Neural cell (in vitro differentiated cells): Measurements from ENCODE around the gene PLSCR5. TPM values are rescaled to one million over a fixed set of nuclear protein-coding genes. Genes with fewer than 3 reads are reported as not detected.
A peak's percentile ranks its signal among the peaks of the same experiment; 100 is the strongest.

Experiments used
- H2AFZ ChIP-seq: fragments of 200-600, 300-800 bp; sonication (generic), shearing (Covaris generic); 2 replicates; pipeline ENCODE4 v1.6.0; 2014; ENCODE audit warnings: low read depth, mild to moderate bottlenecking, antibody characterized with exemption, low read length, moderate library complexity
- H3F3A ChIP-seq: fragments of 200-600 bp; shearing (Covaris generic); 2 replicates; pipeline ENCODE4 v1.6.1; 2016; ENCODE audit warnings: mild to moderate bottlenecking, moderate library complexity, mixed read lengths, antibody characterized with exemption, low read length; ENCODE audit not compliant: insufficient read depth, poor library complexity, severe bottlenecking
- H3K27ac ChIP-seq: fragments of 200-600, 300-800 bp; sonication (generic), shearing (Covaris generic); 2 replicates; pipeline ENCODE4 v1.5.1; 2014; ENCODE audit warnings: mild to moderate bottlenecking, low read length, moderate library complexity
- H3K27me3 ChIP-seq: fragments of 300-800, 200-600 bp; sonication (generic), shearing (Covaris generic); 2 replicates; pipeline ENCODE4 v1.6.0; 2014; ENCODE audit warnings: mild to moderate bottlenecking, low read depth, low read length, moderate library complexity; ENCODE audit not compliant: insufficient read depth
- H3K36me3 ChIP-seq: fragments of 300-800, 200-600 bp; sonication (generic), shearing (Covaris generic); 2 replicates; pipeline ENCODE4 v1.5.1; 2014; ENCODE audit warnings: mild to moderate bottlenecking, antibody characterized with exemption, low read length, moderate library complexity; ENCODE audit not compliant: insufficient read depth
- H3K4me2 ChIP-seq: fragments of 300-800, 200-600 bp; sonication (generic), shearing (Covaris generic); 2 replicates; pipeline ENCODE4 v1.6.0; 2014; ENCODE audit warnings: mild to moderate bottlenecking, low read length
- H3K4me3 ChIP-seq: fragments of 300-800, 200-600 bp; sonication (generic), shearing (Covaris generic); 2 replicates; pipeline ENCODE4 v1.5.1; 2014; ENCODE audit warnings: mild to moderate bottlenecking, low read length, moderate library complexity
- H3K79me2 ChIP-seq: fragments of 200-600 bp; shearing (Covaris generic); replicated peaks from 2 replicates; pipeline ENCODE4 v1.6.0; 2014; ENCODE audit warnings: mild to moderate bottlenecking, low read length, moderate library complexity; ENCODE audit not compliant: insufficient read depth
- H3K9ac ChIP-seq: fragments of 300-800, 200-600 bp; sonication (generic), shearing (Covaris generic); 2 replicates; pipeline ENCODE4 v1.6.1; 2016; ENCODE audit warnings: mild to moderate bottlenecking, low read length, mixed read lengths
- H3K9me2 ChIP-seq: fragments of 200-600 bp; shearing (Covaris generic); 2 replicates; pipeline ENCODE4 v1.6.1; 2016; ENCODE audit warnings: mild to moderate bottlenecking, low read length, mixed read lengths; ENCODE audit not compliant: insufficient read depth
- H3K9me3 ChIP-seq: fragments of 200-600, 300-800 bp; sonication (generic), shearing (Covaris generic); 2 replicates; pipeline ENCODE4 v1.6.1; 2016; ENCODE audit warnings: mild to moderate bottlenecking, mixed run types, low read length, moderate library complexity, mixed read lengths
- H4K20me1 ChIP-seq: fragments of 200-600 bp; shearing (Covaris generic); 2 replicates; pipeline ENCODE4 v1.6.1; 2016; ENCODE audit warnings: mild to moderate bottlenecking, mixed run types; ENCODE audit not compliant: insufficient read depth
- EP300 ChIP-seq: fragments of 450-650 bp; conservative IDR thresholded peaks from 2 replicates; pipeline ENCODE4 v1.6.1; 2014; ENCODE audit warnings: antibody characterized with exemption, mild to moderate bottlenecking, moderate library complexity; ENCODE audit not compliant: poor library complexity, severe bottlenecking
- EZH2 ChIP-seq: fragments of 200-600, 300-800 bp; shearing (Covaris generic), sonication (generic); IDR thresholded peaks from 2 replicates; pipeline ENCODE4 v1.6.1; 2014; ENCODE audit warnings: antibody characterized with exemption, low read length, borderline replicate concordance, mild to moderate bottlenecking; ENCODE audit not compliant: insufficient read depth, poor library complexity, severe bottlenecking
- MXI1 ChIP-seq: fragments of 450-650 bp; conservative IDR thresholded peaks from 2 replicates; pipeline ENCODE4 v1.6.1; 2014; ENCODE audit warnings: antibody characterized with exemption, mild to moderate bottlenecking; ENCODE audit not compliant: poor library complexity, severe bottlenecking
- POLR2AphosphoS5 ChIP-seq: IDR thresholded peaks from 2 replicates; pipeline ENCODE4 v1.6.1; 2012
- RAD21 ChIP-seq: fragments of 450-650 bp; conservative IDR thresholded peaks from 2 replicates; pipeline ENCODE4 v1.6.1; 2014; ENCODE audit warnings: antibody characterized with exemption, mild to moderate bottlenecking, moderate library complexity
- SMC3 ChIP-seq: fragments of 450-650 bp; conservative IDR thresholded peaks from 2 replicates; pipeline ENCODE4 v1.6.1; 2014; ENCODE audit warnings: antibody characterized with exemption, mild to moderate bottlenecking, moderate library complexity; ENCODE audit not compliant: poor library complexity
- TAF1 ChIP-seq: IDR thresholded peaks from 2 replicates; pipeline ENCODE4 v1.6.1; 2012; ENCODE audit warnings: low read depth
- polyA plus RNA-seq: library from polyadenylated mRNA; depleted of rRNA; stranded (reverse); fragments of >200 nt; gene quantifications from 2 replicates; pipeline ENCODE4 v1.2.3, GENCODE V29; 2014
- TF ChIP-seq, protein P1 (sequence below): fragments of 450-650 bp; IDR thresholded peaks from 2 replicates; pipeline ENCODE4 v1.5.1; 2014; ENCODE audit warnings: antibody characterized with exemption, mild to moderate bottlenecking, moderate library complexity; ENCODE audit not compliant: poor library complexity, severe bottlenecking
- TF ChIP-seq, protein P2 (sequence below): IDR thresholded peaks from 2 replicates; pipeline ENCODE4 v1.6.1; 2012; ENCODE audit warnings: borderline replicate concordance

PLSCR5 gene
- polyA plus RNA-seq, 1 donor from 2014 or later = 0.37 TPM

DNA sequence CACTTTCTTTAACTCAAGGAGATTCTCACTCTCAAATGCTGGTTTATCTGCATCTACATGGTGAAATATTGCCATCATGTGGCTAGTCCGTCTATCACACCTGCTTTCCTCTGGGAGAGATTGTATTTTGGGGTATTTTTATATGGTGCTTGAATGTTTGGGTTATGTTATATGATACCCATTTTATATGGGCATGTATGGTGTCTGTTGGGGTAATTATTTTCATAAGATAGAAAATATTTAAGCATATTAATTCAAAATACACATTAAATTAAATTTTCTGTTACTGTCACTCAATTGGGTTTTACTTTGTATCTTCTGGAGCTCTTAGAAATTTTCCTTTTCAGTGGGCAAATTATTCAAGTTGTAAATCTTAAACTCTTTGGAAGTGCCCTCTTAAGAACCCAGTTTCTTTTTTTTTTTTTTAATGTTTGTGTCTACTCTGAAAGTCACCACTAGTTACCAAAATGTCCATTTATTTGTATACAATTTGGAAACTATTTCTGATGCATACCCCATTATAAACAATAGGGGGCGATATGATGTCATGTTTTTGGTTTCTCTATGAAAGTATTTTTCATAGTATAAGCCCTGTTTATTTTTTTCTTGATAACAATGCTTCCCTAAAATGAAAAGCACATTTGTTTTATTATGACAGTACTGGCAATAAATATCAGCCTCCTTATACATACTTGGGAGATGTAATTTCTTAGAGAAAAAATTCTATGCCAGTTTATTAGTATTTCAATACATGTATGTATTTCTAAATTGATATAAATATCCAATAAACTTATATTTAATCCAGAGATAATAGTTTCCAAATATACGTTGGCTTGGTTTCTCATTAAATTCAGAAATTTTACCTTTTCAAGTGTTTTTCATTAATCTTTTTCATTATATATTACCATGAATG lies 36.1 kb upstream of the PLSCR5 start:
- Histone ChIP-seq H3K9ac (no peak overlapping the region), H3K36me3 (no peaks in the 10 kb centered on the region), H4K20me1 (no peaks in the 10 kb centered on the region), H3K27ac (no peak overlapping the region), H3K4me2 (no peak overlapping the region), H3F3A (no peaks in the 10 kb centered on the region), H2AFZ (no peak overlapping the region), H3K9me2 (no peaks in the 10 kb centered on the region), H3K79me2 (no peaks in the 10 kb centered on the region), H3K27me3 (no peaks in the 10 kb centered on the region), H3K9me3 (no peaks in the 10 kb centered on the region), H3K4me3 (no peak overlapping the region)
- TF ChIP-seq, protein P1, sequence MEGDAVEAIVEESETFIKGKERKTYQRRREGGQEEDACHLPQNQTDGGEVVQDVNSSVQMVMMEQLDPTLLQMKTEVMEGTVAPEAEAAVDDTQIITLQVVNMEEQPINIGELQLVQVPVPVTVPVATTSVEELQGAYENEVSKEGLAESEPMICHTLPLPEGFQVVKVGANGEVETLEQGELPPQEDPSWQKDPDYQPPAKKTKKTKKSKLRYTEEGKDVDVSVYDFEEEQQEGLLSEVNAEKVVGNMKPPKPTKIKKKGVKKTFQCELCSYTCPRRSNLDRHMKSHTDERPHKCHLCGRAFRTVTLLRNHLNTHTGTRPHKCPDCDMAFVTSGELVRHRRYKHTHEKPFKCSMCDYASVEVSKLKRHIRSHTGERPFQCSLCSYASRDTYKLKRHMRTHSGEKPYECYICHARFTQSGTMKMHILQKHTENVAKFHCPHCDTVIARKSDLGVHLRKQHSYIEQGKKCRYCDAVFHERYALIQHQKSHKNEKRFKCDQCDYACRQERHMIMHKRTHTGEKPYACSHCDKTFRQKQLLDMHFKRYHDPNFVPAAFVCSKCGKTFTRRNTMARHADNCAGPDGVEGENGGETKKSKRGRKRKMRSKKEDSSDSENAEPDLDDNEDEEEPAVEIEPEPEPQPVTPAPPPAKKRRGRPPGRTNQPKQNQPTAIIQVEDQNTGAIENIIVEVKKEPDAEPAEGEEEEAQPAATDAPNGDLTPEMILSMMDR = peak; percentile 86
- TF ChIP-seq SMC3 (peak; percentile 89), POLR2AphosphoS5 (no peak), RAD21 (peak; percentile 92)

DNA sequence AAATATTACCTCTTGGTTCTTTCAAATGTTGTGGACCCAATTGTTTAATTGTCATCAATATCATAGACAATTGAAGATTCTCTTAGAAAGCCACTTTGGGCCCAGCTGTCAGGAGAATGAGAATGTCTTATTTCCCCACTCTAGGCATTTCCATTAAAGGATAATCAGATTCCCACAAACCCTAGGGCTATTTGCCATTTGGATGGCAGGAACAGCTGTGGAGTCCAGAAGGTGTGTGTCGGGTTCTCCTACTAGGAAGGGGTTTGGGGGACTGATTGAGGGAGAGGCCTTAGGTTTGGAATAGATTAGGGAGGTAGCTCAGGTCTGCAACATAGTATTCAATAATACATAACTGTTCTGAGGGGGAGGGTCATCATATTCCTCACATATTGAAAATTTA lies 35.2 kb upstream of the PLSCR5 start:
- Histone ChIP-seq H2AFZ (no peak overlapping the region), H3K27ac (no peak overlapping the region), H4K20me1 (no peaks in the 10 kb centered on the region), H3K9ac (no peak overlapping the region), H3F3A (no peaks in the 10 kb centered on the region), H3K4me2 (no peak overlapping the region), H3K27me3 (no peaks in the 10 kb centered on the region), H3K9me3 (no peaks in the 10 kb centered on the region), H3K9me2 (no peaks in the 10 kb centered on the region), H3K79me2 (no peaks in the 10 kb centered on the region), H3K36me3 (no peaks in the 10 kb centered on the region), H3K4me3 (no peak overlapping the region)
- TF ChIP-seq EP300 = no peak
- TF ChIP-seq, protein P1 = no peak
- TF ChIP-seq, protein P2, sequence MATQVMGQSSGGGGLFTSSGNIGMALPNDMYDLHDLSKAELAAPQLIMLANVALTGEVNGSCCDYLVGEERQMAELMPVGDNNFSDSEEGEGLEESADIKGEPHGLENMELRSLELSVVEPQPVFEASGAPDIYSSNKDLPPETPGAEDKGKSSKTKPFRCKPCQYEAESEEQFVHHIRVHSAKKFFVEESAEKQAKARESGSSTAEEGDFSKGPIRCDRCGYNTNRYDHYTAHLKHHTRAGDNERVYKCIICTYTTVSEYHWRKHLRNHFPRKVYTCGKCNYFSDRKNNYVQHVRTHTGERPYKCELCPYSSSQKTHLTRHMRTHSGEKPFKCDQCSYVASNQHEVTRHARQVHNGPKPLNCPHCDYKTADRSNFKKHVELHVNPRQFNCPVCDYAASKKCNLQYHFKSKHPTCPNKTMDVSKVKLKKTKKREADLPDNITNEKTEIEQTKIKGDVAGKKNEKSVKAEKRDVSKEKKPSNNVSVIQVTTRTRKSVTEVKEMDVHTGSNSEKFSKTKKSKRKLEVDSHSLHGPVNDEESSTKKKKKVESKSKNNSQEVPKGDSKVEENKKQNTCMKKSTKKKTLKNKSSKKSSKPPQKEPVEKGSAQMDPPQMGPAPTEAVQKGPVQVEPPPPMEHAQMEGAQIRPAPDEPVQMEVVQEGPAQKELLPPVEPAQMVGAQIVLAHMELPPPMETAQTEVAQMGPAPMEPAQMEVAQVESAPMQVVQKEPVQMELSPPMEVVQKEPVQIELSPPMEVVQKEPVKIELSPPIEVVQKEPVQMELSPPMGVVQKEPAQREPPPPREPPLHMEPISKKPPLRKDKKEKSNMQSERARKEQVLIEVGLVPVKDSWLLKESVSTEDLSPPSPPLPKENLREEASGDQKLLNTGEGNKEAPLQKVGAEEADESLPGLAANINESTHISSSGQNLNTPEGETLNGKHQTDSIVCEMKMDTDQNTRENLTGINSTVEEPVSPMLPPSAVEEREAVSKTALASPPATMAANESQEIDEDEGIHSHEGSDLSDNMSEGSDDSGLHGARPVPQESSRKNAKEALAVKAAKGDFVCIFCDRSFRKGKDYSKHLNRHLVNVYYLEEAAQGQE = no peak
- TF ChIP-seq SMC3 = no peak
- TF ChIP-seq TAF1 = no peak
- no peak for TF ChIP-seq MXI1
- TF ChIP-seq RAD21 = no peak
- TF ChIP-seq POLR2AphosphoS5 = no peak
- TF ChIP-seq EZH2 = no peak
